NCI-H2196 (cell line): ENCODE measurements around the gene EXOSC1.
"Not testable (repeated sequence)": the region's sequence is repeated elsewhere in the genome, so short reads cannot be mapped to it uniquely, and the experiment has no call there.

Experiments
- DNase-seq: peaks from one replicate; lab custom pipeline; 2025; ENCODE audit not compliant: unreplicated experiment; lab: John Stamatoyannopoulos, UW

The EXOSC1 gene

GRCh38 chr10:97459933-97460332 is 14.1 kb upstream of the EXOSC1 start:
- no peak for DNase-seq

GRCh38 chr10:97459111-97459510 is 13.3 kb upstream of the EXOSC1 start:
- no peak for DNase-seq

- no peak for DNase-seq
Measured at GRCh38 chr10:97456686-97457065, 10.9 kb upstream of the EXOSC1 start.

- DNase-seq = no peak
Measured at GRCh38 chr10:97456034-97456685, 10.4 kb upstream of the EXOSC1 start.

GRCh38 chr10:97454330-97455036 is 8.7 kb upstream of the EXOSC1 start:
- DNase-seq = peak; percentile 1

GRCh38 chr10:97452352-97452751 is 6.5 kb upstream of the EXOSC1 start:
- DNase-seq = no peak

- no peak for DNase-seq
Measured at GRCh38 chr10:97451605-97452004, 5.8 kb upstream of the EXOSC1 start.

- DNase-seq = no peak
Measured at GRCh38 chr10:97450828-97451227, 5.0 kb upstream of the EXOSC1 start.

- no peak for DNase-seq
Measured at GRCh38 chr10:97445357-97445721, 467 bp downstream of the EXOSC1 start.

- DNase-seq = no peak
Measured at GRCh38 chr10:97444212-97444611, 1.6 kb downstream of the EXOSC1 start.

GRCh38 chr10:97442277-97442676 is 3.5 kb downstream of the EXOSC1 start:
- DNase-seq = no peak

GRCh38 chr10:97435211-97435610 is 10.6 kb downstream of the EXOSC1 start:
- DNase-seq = no peak

- no peak for DNase-seq
Measured at GRCh38 chr10:97434557-97434956, 11.2 kb downstream of the EXOSC1 start.

- DNase-seq = no peak
Measured at GRCh38 chr10:97434055-97434454, 11.8 kb downstream of the EXOSC1 start.

GRCh38 chr10:97428572-97428981 is 17.2 kb downstream of the EXOSC1 start:
- DNase-seq = no peak

GRCh38 chr10:97427571-97428179 is 18.1 kb downstream of the EXOSC1 start:
- DNase-seq = no peak

GRCh38 chr10:97426776-97427570 is 18.8 kb downstream of the EXOSC1 start:
- DNase-seq = no peak

GRCh38 chr10:97425964-97426775 is 19.6 kb downstream of the EXOSC1 start, which contains the start of gene PGAM1:
Gene PGAM1, plus strand, starts transcription at chr10:97426191. Its CDS starts 117 bp downstream, at chr10:97426308.
- DNase-seq = peak; percentile 85

- DNase-seq = not testable (repeated sequence)
Measured at GRCh38 chr10:97423757-97424098, 22.1 kb downstream of the EXOSC1 start.

- no peak for DNase-seq
Measured at GRCh38 chr10:97416565-97416964, 29.2 kb downstream of the EXOSC1 start.

- no peak for DNase-seq
Measured at GRCh38 chr10:97412891-97413304, 32.9 kb downstream of the EXOSC1 start.
